IMR-90 (cell line): Measurements from ENCODE around the gene RAB11FIP4. TPM values are rescaled to one million over a fixed set of nuclear protein-coding genes. Genes with fewer than 3 reads are reported as not detected.
A peak's percentile ranks its signal among the peaks of the same experiment; 100 is the strongest.

Source experiments
- ATAC-seq: fragments of 200-7000 bp; cut with Tn5 transposase; 2 replicates; pipeline ENCODE4 v1.9.1; 2020; ENCODE audit warnings: low read depth, mild to moderate bottlenecking, moderate library complexity
- BruUV-seq: library from RNA; stranded (reverse); fragments of 400-500 nt; replicated peaks from 2 replicates; lab custom pipeline; 2021; lab: Mats Ljungman, UMichigan
- CTCF ChIA-PET: fragments of 300-600 bp; formaldehyde crosslinking; extraction: SDS; loops from one replicate; lab custom pipeline; 2021; ENCODE audit warnings: antibody characterized with exemption; lab: Yijun Ruan, JAX
- POLR2A ChIA-PET: fragments of 300-600 bp; sonication (Branson Sonifier 250); formaldehyde crosslinking; loops from one replicate; lab custom pipeline; 2022; ENCODE audit warnings: antibody characterized with exemption; ENCODE audit not compliant: unreplicated experiment; lab: Charles Lee
- DNase-seq: peaks from one replicate; pipeline ENCODE4 v3.0.0; 2013
- H2AFZ ChIP-seq: replicated peaks from 2 replicates; pipeline ENCODE3; 2013; ENCODE audit warnings: low read length, mild to moderate bottlenecking; ENCODE audit not compliant: poor library complexity
- H2AK5ac ChIP-seq: 2 replicates; pipeline ENCODE4 v1.6.1; 2013; ENCODE audit warnings: low read depth, low read length, inconsistent platforms
- H2AK9ac ChIP-seq: replicated peaks from 2 replicates; pipeline ENCODE3; 2013; ENCODE audit warnings: mild to moderate bottlenecking, low read depth, low read length, moderate library complexity; ENCODE audit not compliant: poor library complexity
- H2BK120ac ChIP-seq: 2 replicates; pipeline ENCODE4 v1.6.1; 2013; ENCODE audit warnings: low read depth, low read length, inconsistent platforms
- H2BK15ac ChIP-seq: 3 replicates; pipeline ENCODE4 v1.6.1; 2013; ENCODE audit warnings: low read depth, low read length, inconsistent platforms
- H2BK20ac ChIP-seq: 2 replicates; pipeline ENCODE4 v1.6.1; 2013; ENCODE audit warnings: low read depth, mild to moderate bottlenecking, inconsistent platforms, low read length, moderate library complexity
- H2BK5ac ChIP-seq: 2 replicates; pipeline ENCODE4 v1.6.1; 2013; ENCODE audit warnings: mild to moderate bottlenecking, low read depth, low read length, inconsistent platforms; ENCODE audit not compliant: poor library complexity, severe bottlenecking
- H3K14ac ChIP-seq: replicated peaks from 2 replicates; pipeline ENCODE4 v1.6.1; 2013; ENCODE audit warnings: low read depth, low read length, inconsistent platforms
- H3K18ac ChIP-seq: 2 replicates; pipeline ENCODE4 v1.6.1; 2013; ENCODE audit warnings: low read depth, low read length, control low read depth
- H3K23ac ChIP-seq: 2 replicates; pipeline ENCODE4 v1.6.1; 2013; ENCODE audit warnings: low read depth, low read length, inconsistent platforms
- H3K27ac ChIP-seq: 2 replicates; pipeline ENCODE4 v1.5.1; 2013; ENCODE audit warnings: mild to moderate bottlenecking, control low read depth, low read length; ENCODE audit not compliant: insufficient read depth
- H3K27me3 ChIP-seq: 2 replicates; pipeline ENCODE4 v1.6.1; 2013; ENCODE audit warnings: low read length; ENCODE audit not compliant: control insufficient read depth, insufficient read depth
- H3K36me3 ChIP-seq: 2 replicates; pipeline ENCODE4 v1.6.1; 2013; ENCODE audit warnings: low read length, mixed read lengths; ENCODE audit not compliant: control insufficient read depth, insufficient read depth
- H3K4ac ChIP-seq: 2 replicates; pipeline ENCODE4 v1.6.1; 2013; ENCODE audit warnings: low read depth, low read length, inconsistent platforms
- H3K4me1 ChIP-seq: 2 replicates; pipeline ENCODE4 v1.6.1; 2013; ENCODE audit warnings: low read length, mixed read lengths; ENCODE audit not compliant: control insufficient read depth, insufficient read depth
- H3K4me2 ChIP-seq: 2 replicates; pipeline ENCODE4 v1.6.1; 2013; ENCODE audit warnings: low read depth, mild to moderate bottlenecking, control low read depth, low read length, moderate library complexity
- H3K4me3 ChIP-seq: 2 replicates; pipeline ENCODE4 v1.5.1; 2013; ENCODE audit warnings: low read depth, mild to moderate bottlenecking, control low read depth, low read length, moderate library complexity; ENCODE audit not compliant: insufficient read depth
- H3K56ac ChIP-seq: 2 replicates; pipeline ENCODE4 v1.6.1; 2013; ENCODE audit warnings: low read length, inconsistent platforms; ENCODE audit not compliant: insufficient read depth; ENCODE audit errors: extremely low read depth
- H3K79me1 ChIP-seq, 2 experiments: 2 replicates each; pipeline ENCODE4 v1.6.1; 2013; ENCODE audit warnings: low read length in 2 of 2, inconsistent platforms in 1 of 2, low read depth in 1 of 2
- H3K9ac ChIP-seq: 2 replicates; pipeline ENCODE4 v1.6.1; 2013; ENCODE audit warnings: low read depth, low read length, control low read depth
- H3K9me1 ChIP-seq: 2 replicates; pipeline ENCODE4 v1.6.1; 2013; ENCODE audit warnings: low read length, inconsistent platforms; ENCODE audit not compliant: insufficient read depth
- H3K9me3 ChIP-seq: 2 replicates; pipeline ENCODE4 v1.6.1; 2013; ENCODE audit warnings: low read length; ENCODE audit not compliant: control insufficient read depth, insufficient read depth
- H4K20me1 ChIP-seq: 2 replicates; pipeline ENCODE4 v1.6.1; 2013; ENCODE audit warnings: low read length, inconsistent platforms; ENCODE audit not compliant: insufficient read depth
- H4K5ac ChIP-seq: 2 replicates; pipeline ENCODE4 v1.6.1; 2013; ENCODE audit warnings: mild to moderate bottlenecking, low read depth, low read length, control low read depth
- H4K8ac ChIP-seq, 2 experiments: 2 replicates each; pipeline ENCODE4 v1.6.1; 2013; ENCODE audit warnings: low read depth in 2 of 2, low read length in 2 of 2, control low read depth in 1 of 2, inconsistent platforms in 1 of 2
- H4K91ac ChIP-seq: 2 replicates; pipeline ENCODE4 v1.6.1; 2013; ENCODE audit warnings: low read depth, low read length, inconsistent platforms; ENCODE audit not compliant: insufficient read depth
- CEBPB ChIP-seq: IDR thresholded peaks from 2 replicates; pipeline ENCODE4 v1.6.1; 2012; ENCODE audit warnings: low read depth, low read length, improper control_type of control experiment
- FOS ChIP-seq: fragments of 150-350 bp; IDR thresholded peaks from 2 replicates; pipeline ENCODE4 v1.6.1; 2016; ENCODE audit warnings: low read depth, low read length
- MAZ ChIP-seq: IDR thresholded peaks from 2 replicates; pipeline ENCODE4 v1.6.1; 2012; ENCODE audit warnings: low read depth, mild to moderate bottlenecking, low read length, improper control_type of control experiment, moderate library complexity, borderline replicate concordance
- WGBS, 2 experiments: methylation state at CpG; one replicate each; pipeline versions ENCODE4 v1.1.5 to v1.1.7; 2013; ENCODE audit warnings: missing lambda C conversion rate in 2 of 2; ENCODE audit not compliant: insufficient read length in 1 of 2; ENCODE audit errors: extremely low coverage in 2 of 2; 5-methylcytosine and 5-hydroxymethylcytosine counted together
- dilution Hi-C: fragments of 300-500 bp; cut with HindIII; formaldehyde crosslinking; loops from one replicate; pipeline ENCODE4 v1.14.3; 2018; ENCODE audit warnings: low sequenced_read_pairs; ENCODE audit not compliant: unreplicated experiment
- in situ Hi-C: fragments of 300-500 bp; cut with MboI; formaldehyde crosslinking; loops from 3 replicates; pipeline ENCODE4 v1.14.3; 2019; ENCODE audit warnings: low sequenced_read_pairs, inconsistent platforms, mixed read lengths
- intact Hi-C: fragments of 100-400 bp; cut with micrococcal nuclease; formaldehyde crosslinking; loops from 2 replicates; pipeline ENCODE4 v1.10.0; 2022
- polyA plus RNA-seq, 3 experiments: library from polyadenylated mRNA; depleted of rRNA; stranded (reverse); fragments of >200 nt; gene quantifications; 2 replicates each; pipeline ENCODE4 v1.2.3, GENCODE V29; 2012; ENCODE audit warnings: low replicate concordance in 1 of 3
- total RNA-seq: library from RNA; depleted of rRNA; stranded (reverse); fragments of >200 nt; gene quantifications from 2 replicates; pipeline ENCODE4 v1.2.3, GENCODE V29; 2012
- TF ChIP-seq, protein P1 (sequence below): fragments of 150-350 bp; IDR thresholded peaks from 2 replicates; pipeline ENCODE4 v1.6.1; 2017; ENCODE audit warnings: mild to moderate bottlenecking, antibody characterized with exemption, low read length, low read depth

RAB11FIP4 gene
- total and polyA plus RNA-seq, 2 of the 4 experiments (the other 2 are of a cell fraction): 0.68 to 1.1 TPM

DNA sequence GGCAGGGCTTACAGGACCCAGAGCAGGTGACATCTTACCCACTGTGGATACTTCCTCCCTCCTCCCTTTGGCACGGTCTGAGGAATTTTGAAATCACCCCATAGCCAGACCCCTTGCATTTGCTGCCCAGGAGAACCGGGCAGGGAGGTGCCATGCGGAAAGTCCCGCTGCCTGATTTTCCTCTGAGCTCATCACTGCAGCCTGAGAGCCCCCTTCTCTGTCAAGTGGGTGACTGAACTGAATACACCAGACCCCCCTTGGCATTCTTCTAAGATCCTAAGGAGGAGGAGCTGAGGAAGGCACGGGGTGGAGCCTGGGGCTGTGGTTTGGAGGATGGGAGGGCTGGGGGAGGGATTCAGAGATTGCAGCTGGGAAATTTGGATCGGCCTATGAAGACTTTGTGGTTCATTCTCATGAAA lies 173.4 kb downstream of the RAB11FIP4 start:
- ATAC-seq (peak; percentile 55), DNase-seq (peak; percentile 75)
- Histone ChIP-seq H2AK9ac (peak overlapping the region; percentile 18), H3K36me3 (peaks cover 5% of the 10 kb centered on the region; the same call in 1 of the 2 replicates), H4K20me1 (peaks cover 28% of the 10 kb centered on the region), H3K4me1 (peaks cover 38% of the 10 kb centered on the region), H3K4me2 (peak overlapping the region; percentile 8; the same call in 1 of the 2 replicates), H3K27ac (0 out of 2 replicates have a peak overlapping the region, but pooled peaks have one; percentile 2), H3K23ac (no peak overlapping the region), H3K14ac (peak overlapping the region; percentile 12; the same call in 1 of the 2 replicates), H2BK120ac (peak overlapping the region; percentile 31), H3K18ac (peak overlapping the region; percentile 5; the same call in 1 of the 2 replicates), H3K27me3 (no peaks in the 10 kb centered on the region), H3K79me1 (peaks cover 3 to 84% of the 10 kb centered on the region in 2 experiments; a peak in 3 of 4 replicates), H2BK20ac (no peak overlapping the region), H3K56ac (no peak overlapping the region), H4K91ac (no peak overlapping the region), H2BK5ac (peak overlapping the region; percentile 12), H4K5ac (no peak overlapping the region; the same call in 1 of the 2 replicates), H2AFZ (peak overlapping the region; percentile 46), H3K9ac (no peak overlapping the region), H3K4me3 (no peak overlapping the region), H2BK15ac (no peak overlapping the region), H2AK5ac (peak overlapping the region; percentile 52), H4K8ac (peak overlapping the region; percentile 62 to 73; a peak in 3 of 4 replicates), H3K9me1 (peaks cover 35% of the 10 kb centered on the region), H3K9me3 (no peaks in the 10 kb centered on the region), H3K4ac (peak overlapping the region; percentile 75)
- intact Hi-C loops (no loop called here), in situ Hi-C loops (no loop called here), dilution Hi-C loops (no loop called here)
- ChIA-PET POLR2A (no interaction called here), CTCF (interaction anchor here (0.6 to 0.8 kb wide), 2 partner anchors 278 to 1210 kb away, joined by 3 to 8 read pairs; no protein-coding TSS in a partner anchor)
- BruUV-seq: no TSS peak
- TF ChIP-seq, protein P1, sequence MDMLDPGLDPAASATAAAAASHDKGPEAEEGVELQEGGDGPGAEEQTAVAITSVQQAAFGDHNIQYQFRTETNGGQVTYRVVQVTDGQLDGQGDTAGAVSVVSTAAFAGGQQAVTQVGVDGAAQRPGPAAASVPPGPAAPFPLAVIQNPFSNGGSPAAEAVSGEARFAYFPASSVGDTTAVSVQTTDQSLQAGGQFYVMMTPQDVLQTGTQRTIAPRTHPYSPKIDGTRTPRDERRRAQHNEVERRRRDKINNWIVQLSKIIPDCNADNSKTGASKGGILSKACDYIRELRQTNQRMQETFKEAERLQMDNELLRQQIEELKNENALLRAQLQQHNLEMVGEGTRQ: no peak
- TF ChIP-seq CEBPB (no peak), MAZ (0 out of 2 replicates have a peak, but pooled peaks have one; percentile 10), FOS (no peak)
- no CpG with 5 or more reads among the region's 6 CpGs for WGBS, 2 experiments
